Kidney (tissue), 14 donors: ENCODE data around the gene CAPZB. TPM values are rescaled to one million over a fixed set of nuclear protein-coding genes. Genes with fewer than 3 reads are reported as not detected.

Source experiments
- DNase-seq, 5 donors: peaks; one replicate each; pipeline ENCODE4 v3.0.0-alpha.2; 2013 to 2020
- FAIRE-seq: peaks from 2 replicates; lab custom pipeline; 2012; peaks lifted over from hg19 to GRCh38; lab: Jason Lieb, UNC
- H3K27ac ChIP-seq, 2 donors: one replicate each; pipeline ENCODE4 v1.7.0; 2013; ENCODE audit warnings: low read depth in 2 of 2, low read length in 2 of 2, inconsistent platforms in 1 of 2
- H3K27me3 ChIP-seq: one replicate; pipeline ENCODE4 v1.7.1; 2013; ENCODE audit warnings: low read length, inconsistent platforms; ENCODE audit not compliant: control insufficient read depth, insufficient read depth
- H3K36me3 ChIP-seq, 3 donors: one replicate each; pipeline versions ENCODE4 v1.7.0 to v1.7.1; 2013; ENCODE audit warnings: low read length in 3 of 3, control low read depth in 1 of 3, inconsistent platforms in 1 of 3; ENCODE audit not compliant: insufficient read depth in 3 of 3, control insufficient read depth in 2 of 3
- H3K4me1 ChIP-seq, 3 donors: one replicate each; pipeline versions ENCODE4 v1.7.0 to v1.7.1; 2013; ENCODE audit warnings: low read length in 3 of 3, inconsistent platforms in 1 of 3, low read depth in 1 of 3; ENCODE audit not compliant: control insufficient read depth in 2 of 3, insufficient read depth in 2 of 3
- H3K4me3 ChIP-seq, 3 donors: one replicate each; pipeline versions ENCODE4 v1.7.0 to v1.8.1; 2013; ENCODE audit warnings: low read length in 3 of 3, control low read depth in 1 of 3, inconsistent platforms in 1 of 3
- H3K9ac ChIP-seq, 3 donors: one replicate each; pipeline versions ENCODE4 v1.7.0 to v1.7.1; 2013; ENCODE audit warnings: low read length in 3 of 3, control low read depth in 1 of 3, inconsistent platforms in 1 of 3
- H3K9me3 ChIP-seq, 3 donors: one replicate each; pipeline versions ENCODE4 v1.7.0 to v1.7.1; 2013; ENCODE audit warnings: low read length in 3 of 3, control low read depth in 1 of 3, inconsistent platforms in 1 of 3; ENCODE audit not compliant: control insufficient read depth in 2 of 3, insufficient read depth in 1 of 3
- intact Hi-C: fragments of 100-400 bp; cut with DNase I; formaldehyde crosslinking; loops from one replicate; pipeline ENCODE4 v1.11.1; 2022
- polyA plus RNA-seq: library from polyadenylated mRNA; stranded (reverse); fragments of 350-450 nt; fragmentation: Illumina TruSeq; extraction: RNeasy Lipid Tissue Mini Kit (QIAGEN cat#74804); gene quantifications from one replicate; pipeline ENCODE4 v1.2.3, GENCODE V29; 2014; ENCODE audit warnings: low read depth, low replicate concordance; ENCODE audit not compliant: insufficient read depth
- total RNA-seq: library from RNA; stranded (reverse); fragmentation: NEBNext Ultra II Directional; extraction: Animal tissue kit (Norgen Biotek cat#: 25700); gene quantifications from one replicate; pipeline ENCODE4 v1.2.1, GENCODE V29; 2021
- TF ChIP-seq, protein P1 (sequence below): IDR thresholded peaks from 3 replicates; pipeline ENCODE4 v1.5.1; 2012; ENCODE audit warnings: mild to moderate bottlenecking, moderate library complexity, borderline replicate concordance; ENCODE audit not compliant: insufficient read depth; ENCODE audit errors: extremely low read depth
- donor health status: control.
- donor health status: control.
- donor health status: control.
- donor health status: control.
- donor health status: control.
- donor health status: DM: yes; HTN: yes; CAD: no.
- donor health status: Normal renal cell carcinoma (clear cell type).

The CAPZB gene
- total and polyA plus RNA-seq, 2 donors from 2014 or later: 253 to 265 TPM

DNA sequence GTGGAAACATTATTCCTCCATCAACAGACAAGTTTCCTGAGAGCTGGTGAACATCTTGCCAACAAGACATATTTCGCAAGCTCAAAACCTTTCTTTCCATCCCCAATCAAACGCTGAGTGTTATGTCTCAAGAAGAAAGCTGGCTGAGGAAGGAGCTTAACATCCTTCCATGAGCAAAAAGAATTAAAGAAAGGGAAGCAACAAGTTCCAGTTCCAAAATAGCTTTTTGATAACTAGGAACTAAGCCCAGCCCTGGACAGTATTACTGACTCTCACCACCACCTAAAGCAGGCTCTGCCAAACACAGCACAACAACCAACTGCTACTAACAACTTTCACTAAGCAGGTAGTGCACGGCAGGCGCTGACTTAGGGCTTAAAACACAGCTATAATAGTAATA lies 50.2 kb downstream of the CAPZB start:
- Histone ChIP-seq H3K4me3 (no peak overlapping the region), H3K36me3 (no peaks in the 10 kb centered on the region), H3K27ac (peak overlapping the region in 1 of 2 donors; percentile 23), H3K9me3 (no peaks in the 10 kb centered on the region), H3K27me3 (no peaks in the 10 kb centered on the region), H3K4me1 (peaks cover 9 to 59% (median 48%) of the 10 kb centered on the region in 3 donors), H3K9ac (no peak overlapping the region)
- DNase-seq: no peak
- TF ChIP-seq, protein P1, sequence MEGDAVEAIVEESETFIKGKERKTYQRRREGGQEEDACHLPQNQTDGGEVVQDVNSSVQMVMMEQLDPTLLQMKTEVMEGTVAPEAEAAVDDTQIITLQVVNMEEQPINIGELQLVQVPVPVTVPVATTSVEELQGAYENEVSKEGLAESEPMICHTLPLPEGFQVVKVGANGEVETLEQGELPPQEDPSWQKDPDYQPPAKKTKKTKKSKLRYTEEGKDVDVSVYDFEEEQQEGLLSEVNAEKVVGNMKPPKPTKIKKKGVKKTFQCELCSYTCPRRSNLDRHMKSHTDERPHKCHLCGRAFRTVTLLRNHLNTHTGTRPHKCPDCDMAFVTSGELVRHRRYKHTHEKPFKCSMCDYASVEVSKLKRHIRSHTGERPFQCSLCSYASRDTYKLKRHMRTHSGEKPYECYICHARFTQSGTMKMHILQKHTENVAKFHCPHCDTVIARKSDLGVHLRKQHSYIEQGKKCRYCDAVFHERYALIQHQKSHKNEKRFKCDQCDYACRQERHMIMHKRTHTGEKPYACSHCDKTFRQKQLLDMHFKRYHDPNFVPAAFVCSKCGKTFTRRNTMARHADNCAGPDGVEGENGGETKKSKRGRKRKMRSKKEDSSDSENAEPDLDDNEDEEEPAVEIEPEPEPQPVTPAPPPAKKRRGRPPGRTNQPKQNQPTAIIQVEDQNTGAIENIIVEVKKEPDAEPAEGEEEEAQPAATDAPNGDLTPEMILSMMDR: no peak
- no peak for FAIRE-seq
- intact Hi-C loops: no loop called here

DNA sequence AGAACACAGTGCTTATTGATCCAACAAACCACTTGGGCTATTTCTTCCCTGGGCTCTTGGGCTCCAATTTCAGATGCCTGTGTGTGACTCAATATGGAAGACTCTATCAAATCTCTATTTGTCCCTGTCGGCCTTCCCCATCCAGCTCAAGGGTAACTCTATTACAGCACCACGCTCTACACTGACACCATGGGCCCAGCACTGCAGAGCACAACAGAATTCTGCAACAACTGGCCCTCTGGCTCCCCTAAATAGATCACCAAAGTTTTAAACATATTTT lies 51.7 kb downstream of the CAPZB start:
- H3K4me3 ChIP-seq: no peak overlapping the region
- no peak overlapping the region for H3K27ac ChIP-seq
- H3K9me3 ChIP-seq: no peaks in the 10 kb centered on the region
- peaks cover 9 to 53% (median 47%) of the 10 kb centered on the region in 3 donors for H3K4me1 ChIP-seq
- intact Hi-C loops: no loop called here
- no peaks in the 10 kb centered on the region for H3K27me3 ChIP-seq
- TF ChIP-seq, protein P1: no peak
- H3K9ac ChIP-seq: no peak overlapping the region
- FAIRE-seq (no peak), DNase-seq (no peak)
- H3K36me3 ChIP-seq: no peaks in the 10 kb centered on the region

DNA sequence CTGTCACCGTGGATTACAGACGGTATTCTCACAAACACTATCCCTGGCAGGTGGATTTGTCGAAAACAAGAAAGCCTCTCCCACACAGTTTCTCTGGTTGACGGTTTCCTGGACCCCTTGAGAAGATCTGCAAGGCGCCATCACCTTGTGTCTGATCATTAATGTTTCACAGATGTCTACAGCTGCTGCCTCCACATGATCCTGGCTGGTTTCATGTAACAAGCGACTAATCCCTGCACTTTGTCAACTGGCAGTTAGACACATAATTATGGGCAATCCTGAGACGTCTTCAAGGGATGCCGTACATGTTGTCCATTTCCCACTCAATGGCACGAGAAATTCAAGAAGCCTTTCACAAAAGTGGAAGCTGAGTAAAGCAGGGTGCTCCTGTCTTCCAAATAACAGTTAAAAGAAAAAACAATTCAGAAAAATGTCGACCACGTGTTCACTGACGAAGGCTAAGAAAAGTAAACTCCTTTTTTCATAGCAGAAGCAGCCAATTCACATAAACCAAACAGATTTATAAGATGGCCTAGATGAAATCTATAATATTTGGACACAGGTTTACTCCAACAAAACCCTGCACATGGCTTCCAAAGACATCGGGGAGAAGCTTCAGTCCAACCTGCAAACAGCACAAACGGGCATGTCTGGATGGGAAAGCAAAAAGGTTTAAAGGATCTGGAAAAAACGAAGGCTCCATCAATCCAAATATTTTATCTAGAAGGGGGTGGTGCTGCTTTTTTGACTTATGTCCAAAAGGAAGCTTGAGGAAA lies 52.2 kb downstream of the CAPZB start:
- Histone ChIP-seq H3K36me3 (no peaks in the 10 kb centered on the region), H3K4me3 (no peak overlapping the region), H3K27me3 (no peaks in the 10 kb centered on the region), H3K9me3 (no peaks in the 10 kb centered on the region), H3K27ac (no peak overlapping the region), H3K9ac (no peak overlapping the region), H3K4me1 (peaks cover 7 to 48% (median 44%) of the 10 kb centered on the region in 3 donors)
- intact Hi-C loops: no loop called here
- FAIRE-seq (no peak), DNase-seq (peak in 3 of 5 donors; percentile 53 to 79 (median 72))
- TF ChIP-seq, protein P1: no peak
